ENCODE measurements around the gene FAM174B.

The FAM174B gene

GRCh38 chr15:92631721-92632120 lies 23.9 kb downstream of the FAM174B start:
- H3K4me3 ChIP-seq = no peak overlapping the region
- no peaks in the 10 kb centered on the region for H3K9me3 ChIP-seq
- DNase-seq = peak in 1 of 2 donors; percentile 28
- H3K36me3 ChIP-seq = peaks cover 0 to 9% (median 0%) of the 10 kb centered on the region in 3 donors
- intact Hi-C loops (cut with DNase I; ENCODE audit: low total_unique reads) = no loop called here
- no peak overlapping the region for H3K27ac ChIP-seq
- peaks cover 0 to 17% (median 6%) of the 10 kb centered on the region in 4 donors for H3K4me1 ChIP-seq
- TF ChIP-seq, protein P1, sequence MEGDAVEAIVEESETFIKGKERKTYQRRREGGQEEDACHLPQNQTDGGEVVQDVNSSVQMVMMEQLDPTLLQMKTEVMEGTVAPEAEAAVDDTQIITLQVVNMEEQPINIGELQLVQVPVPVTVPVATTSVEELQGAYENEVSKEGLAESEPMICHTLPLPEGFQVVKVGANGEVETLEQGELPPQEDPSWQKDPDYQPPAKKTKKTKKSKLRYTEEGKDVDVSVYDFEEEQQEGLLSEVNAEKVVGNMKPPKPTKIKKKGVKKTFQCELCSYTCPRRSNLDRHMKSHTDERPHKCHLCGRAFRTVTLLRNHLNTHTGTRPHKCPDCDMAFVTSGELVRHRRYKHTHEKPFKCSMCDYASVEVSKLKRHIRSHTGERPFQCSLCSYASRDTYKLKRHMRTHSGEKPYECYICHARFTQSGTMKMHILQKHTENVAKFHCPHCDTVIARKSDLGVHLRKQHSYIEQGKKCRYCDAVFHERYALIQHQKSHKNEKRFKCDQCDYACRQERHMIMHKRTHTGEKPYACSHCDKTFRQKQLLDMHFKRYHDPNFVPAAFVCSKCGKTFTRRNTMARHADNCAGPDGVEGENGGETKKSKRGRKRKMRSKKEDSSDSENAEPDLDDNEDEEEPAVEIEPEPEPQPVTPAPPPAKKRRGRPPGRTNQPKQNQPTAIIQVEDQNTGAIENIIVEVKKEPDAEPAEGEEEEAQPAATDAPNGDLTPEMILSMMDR (IDR thresholded peaks at IDR 0.05) = no peak
- no peaks in the 10 kb centered on the region for H3K27me3 ChIP-seq

GRCh38 chr15:92629975-92630626 lies 25.5 kb downstream of the FAM174B start:
- Histone ChIP-seq H3K27ac (no peak overlapping the region), H3K36me3 (peaks cover 0 to 9% (median 0%) of the 10 kb centered on the region in 3 donors), H3K27me3 (no peaks in the 10 kb centered on the region), H3K9me3 (no peaks in the 10 kb centered on the region), H3K4me3 (no peak overlapping the region), H3K4me1 (peaks cover 0 to 7% (median 3%) of the 10 kb centered on the region in 4 donors)
- TF ChIP-seq, protein P1 (IDR thresholded peaks at IDR 0.05) = no peak
- intact Hi-C loops (cut with DNase I; ENCODE audit: low total_unique reads) = no loop called here
- peak in 1 of 2 donors; percentile 49 for DNase-seq

- TF ChIP-seq, protein P1 (IDR thresholded peaks at IDR 0.05) = no peak
- intact Hi-C loops (cut with DNase I; ENCODE audit: low total_unique reads) = no loop called here
- Histone ChIP-seq H3K36me3 (peaks cover 0 to 9% (median 0%) of the 10 kb centered on the region in 3 donors), H3K4me1 (peaks cover 0 to 11% (median 9%) of the 10 kb centered on the region in 4 donors), H3K9me3 (no peaks in the 10 kb centered on the region), H3K27ac (no peak overlapping the region), H3K4me3 (no peak overlapping the region), H3K27me3 (no peaks in the 10 kb centered on the region)
- peak in 1 of 2 donors; percentile 24 for DNase-seq
These were observed 26.1 kb downstream of the FAM174B start for GRCh38 chr15:92629276-92629974.

GRCh38 chr15:92627014-92627413 lies 28.6 kb downstream of the FAM174B start:
- peaks cover 0 to 9% (median 0%) of the 10 kb centered on the region in 3 donors for H3K36me3 ChIP-seq
- peaks cover 0 to 19% (median 14%) of the 10 kb centered on the region in 4 donors for H3K4me1 ChIP-seq
- TF ChIP-seq, protein P1 (IDR thresholded peaks at IDR 0.05) = no peak
- no peak overlapping the region for H3K4me3 ChIP-seq
- intact Hi-C loops (cut with DNase I; ENCODE audit: low total_unique reads) = no loop called here
- no peak for DNase-seq
- no peaks in the 10 kb centered on the region for H3K9me3 ChIP-seq
- H3K27me3 ChIP-seq = no peaks in the 10 kb centered on the region
- H3K27ac ChIP-seq = no peak overlapping the region

GRCh38 chr15:92625251-92625980 lies 30.2 kb downstream of the FAM174B start:
- intact Hi-C loops (cut with DNase I; ENCODE audit: low total_unique reads) = no loop called here
- no peak for DNase-seq
- no peak overlapping the region for H3K4me3 ChIP-seq
- H3K27me3 ChIP-seq = no peaks in the 10 kb centered on the region
- TF ChIP-seq, protein P1 (IDR thresholded peaks at IDR 0.05) = no peak
- peak overlapping the region; percentile 20 to 36 for H3K27ac ChIP-seq
- peaks cover 0 to 27% (median 16%) of the 10 kb centered on the region in 4 donors for H3K4me1 ChIP-seq
- peaks cover 0 to 9% (median 0%) of the 10 kb centered on the region in 3 donors for H3K36me3 ChIP-seq
- no peaks in the 10 kb centered on the region for H3K9me3 ChIP-seq
